WTC11 (cell line): ENCODE data around the gene DNASE1L3. TPM values are rescaled to one million over a fixed set of nuclear protein-coding genes. Genes with fewer than 3 reads are reported as not detected.

ENCODE experiments used
- ATAC-seq: fragments of 200-7000 bp; cut with Tn5 transposase; 2 replicates; pipeline ENCODE4 v1.10.0; 2021; ENCODE audit warnings: mild to moderate bottlenecking, moderate library complexity
- CTCF ChIA-PET: fragments of 300-600 bp; sonication (Branson Sonifier 250); formaldehyde crosslinking; loops from one replicate; lab custom pipeline; 2021; ENCODE audit warnings: antibody characterized with exemption; lab: Charles Lee
- POLR2A ChIA-PET: fragments of 350-600 bp; sonication (Branson Sonifier 250); formaldehyde crosslinking; loops from one replicate; lab custom pipeline; 2021; ENCODE audit warnings: antibody characterized with exemption; lab: Charles Lee
- DNase-seq: peaks from one replicate; pipeline ENCODE4 v3.0.0; 2021; ENCODE audit warnings: low spot score
- H3K27ac Mint-ChIP-seq: 2 replicates; pipeline ENCODE4 v1.8.0; 2021; ENCODE audit warnings: mixed read lengths
- H3K27me3 Mint-ChIP-seq: 2 replicates; pipeline ENCODE4 v1.8.0; 2021; ENCODE audit warnings: low read depth, mild to moderate bottlenecking, moderate library complexity, mixed read lengths
- H3K36me3 Mint-ChIP-seq: 2 replicates; pipeline ENCODE4 v1.8.0; 2021; ENCODE audit warnings: mixed read lengths
- H3K4me1 Mint-ChIP-seq: 2 replicates; pipeline ENCODE4 v1.8.0; 2022; ENCODE audit warnings: mixed read lengths
- H3K4me3 Mint-ChIP-seq: 2 replicates; pipeline ENCODE4 v1.8.0; 2021; ENCODE audit warnings: mild to moderate bottlenecking, moderate library complexity, mixed read lengths
- H3K9me3 Mint-ChIP-seq: 2 replicates; pipeline ENCODE4 v1.8.0; 2021; ENCODE audit warnings: mixed read lengths
- ATF1 ChIP-seq: sonication (generic); formaldehyde crosslinking; IDR thresholded peaks from 2 replicates; pipeline ENCODE4 v1.8.1; 2023; ENCODE audit warnings: mild to moderate bottlenecking, moderate library complexity, missing genetic modification reagents
- ESRRA ChIP-seq: sonication (generic); formaldehyde crosslinking; IDR thresholded peaks from 2 replicates; pipeline ENCODE4 v1.8.1; 2022; ENCODE audit warnings: mild to moderate bottlenecking, missing genetic modification reagents, borderline replicate concordance
- FOXK1 ChIP-seq: sonication (generic); formaldehyde crosslinking; IDR thresholded peaks from 2 replicates; pipeline ENCODE4 v1.8.0; 2022; ENCODE audit warnings: mild to moderate bottlenecking, moderate library complexity, missing genetic modification reagents
- IRF2 ChIP-seq: sonication (generic); formaldehyde crosslinking; IDR thresholded peaks from 2 replicates; pipeline ENCODE4 v1.8.0; 2022; ENCODE audit warnings: low read depth, missing genetic modification reagents, borderline replicate concordance
- JAZF1 ChIP-seq: fragments of 250-450 bp; sonication (Bioruptor Pico); IDR thresholded peaks from 2 replicates; pipeline ENCODE4 v1.9.0; 2021; ENCODE audit warnings: moderate library complexity, mild to moderate bottlenecking, inconsistent platforms
- NR1H2 ChIP-seq: sonication (generic); formaldehyde crosslinking; IDR thresholded peaks from 2 replicates; pipeline ENCODE4 v1.9.0; 2021; ENCODE audit warnings: mild to moderate bottlenecking, moderate library complexity, missing genetic modification reagents
- NR2C2 ChIP-seq: sonication (generic); formaldehyde crosslinking; IDR thresholded peaks from 2 replicates; pipeline ENCODE4 v1.8.0; 2022; ENCODE audit warnings: mild to moderate bottlenecking, missing genetic modification reagents
- SMAD4 ChIP-seq: sonication (generic); formaldehyde crosslinking; IDR thresholded peaks from 2 replicates; pipeline ENCODE4 v1.8.0; 2022; ENCODE audit warnings: mild to moderate bottlenecking, missing genetic modification reagents
- TEAD4 ChIP-seq: sonication (generic); formaldehyde crosslinking; IDR thresholded peaks from 2 replicates; pipeline ENCODE4 v1.8.0; 2022; ENCODE audit warnings: mild to moderate bottlenecking, missing genetic modification reagents
- ZNF423 ChIP-seq: fragments of 250-450 bp; sonication (Bioruptor Pico); IDR thresholded peaks from 2 replicates; pipeline ENCODE4 v2.1.2; 2022; ENCODE audit warnings: mild to moderate bottlenecking, moderate library complexity
- total RNA-seq: library from RNA; stranded (reverse); gene quantifications from 3 replicates; pipeline ENCODE4 v1.2.3, GENCODE V29; 2021
- TF ChIP-seq, protein P1 (sequence below): fragments of 250-450 bp; sonication (Bioruptor Pico); IDR thresholded peaks from 2 replicates; pipeline ENCODE4 v1.9.0; 2021; ENCODE audit warnings: moderate library complexity, mild to moderate bottlenecking, inconsistent platforms, borderline replicate concordance
- TF ChIP-seq, protein P2 (sequence below): sonication (generic); formaldehyde crosslinking; IDR thresholded peaks from 2 replicates; pipeline ENCODE4 v1.8.1; 2023; ENCODE audit warnings: mild to moderate bottlenecking, missing genetic modification reagents, moderate library complexity
- TF ChIP-seq, protein P3 (sequence below): fragments of 200-600 bp; IDR thresholded peaks from 2 replicates; pipeline ENCODE4 v1.8.0; 2022; ENCODE audit warnings: antibody characterized with exemption
- TF ChIP-seq, protein P4 (sequence below): fragments of 250-450 bp; sonication (Bioruptor Pico); IDR thresholded peaks from 2 replicates; pipeline ENCODE4 v1.9.0; 2021; ENCODE audit warnings: mild to moderate bottlenecking
- TF ChIP-seq, protein P5 (sequence below): sonication (generic); formaldehyde crosslinking; IDR thresholded peaks from 2 replicates; pipeline ENCODE4 v1.8.1; 2023; ENCODE audit warnings: mild to moderate bottlenecking, missing genetic modification reagents
- TF ChIP-seq, protein P6 (sequence below): sonication (generic); formaldehyde crosslinking; IDR thresholded peaks from 2 replicates; pipeline ENCODE4 v1.8.1; 2022; ENCODE audit warnings: mild to moderate bottlenecking, missing genetic modification reagents, moderate library complexity, borderline replicate concordance
- TF ChIP-seq, protein P7 (sequence below): fragments of 250-450 bp; sonication (Bioruptor Pico); IDR thresholded peaks from 2 replicates; pipeline ENCODE4 v1.9.0; 2021; ENCODE audit warnings: mild to moderate bottlenecking, borderline replicate concordance

Gene DNASE1L3
- total RNA-seq, 1 experiment from 2014 or later: not detected

DNA sequence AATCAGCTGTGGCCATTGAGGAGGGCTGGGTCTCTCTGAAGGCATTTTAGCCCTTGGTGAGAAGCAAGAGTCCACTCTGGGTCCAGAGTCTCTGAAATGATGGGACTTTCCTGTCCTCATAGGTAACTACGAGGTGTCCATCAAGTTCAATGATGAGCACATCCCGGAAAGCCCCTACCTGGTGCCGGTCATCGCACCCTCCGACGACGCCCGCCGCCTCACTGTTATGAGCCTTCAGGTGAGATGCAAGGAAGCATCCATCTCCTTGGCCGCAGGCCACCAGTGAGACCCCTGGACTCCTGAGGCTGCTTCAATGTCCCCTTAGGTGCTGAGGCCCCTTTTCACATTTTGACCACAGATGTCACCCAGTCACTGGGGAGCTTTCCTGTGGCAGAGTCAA, 54.9 kb downstream of the DNASE1L3 start (continued):
- no peak for TF ChIP-seq ATF1 (CRISPR knock-in tag)

DNA sequence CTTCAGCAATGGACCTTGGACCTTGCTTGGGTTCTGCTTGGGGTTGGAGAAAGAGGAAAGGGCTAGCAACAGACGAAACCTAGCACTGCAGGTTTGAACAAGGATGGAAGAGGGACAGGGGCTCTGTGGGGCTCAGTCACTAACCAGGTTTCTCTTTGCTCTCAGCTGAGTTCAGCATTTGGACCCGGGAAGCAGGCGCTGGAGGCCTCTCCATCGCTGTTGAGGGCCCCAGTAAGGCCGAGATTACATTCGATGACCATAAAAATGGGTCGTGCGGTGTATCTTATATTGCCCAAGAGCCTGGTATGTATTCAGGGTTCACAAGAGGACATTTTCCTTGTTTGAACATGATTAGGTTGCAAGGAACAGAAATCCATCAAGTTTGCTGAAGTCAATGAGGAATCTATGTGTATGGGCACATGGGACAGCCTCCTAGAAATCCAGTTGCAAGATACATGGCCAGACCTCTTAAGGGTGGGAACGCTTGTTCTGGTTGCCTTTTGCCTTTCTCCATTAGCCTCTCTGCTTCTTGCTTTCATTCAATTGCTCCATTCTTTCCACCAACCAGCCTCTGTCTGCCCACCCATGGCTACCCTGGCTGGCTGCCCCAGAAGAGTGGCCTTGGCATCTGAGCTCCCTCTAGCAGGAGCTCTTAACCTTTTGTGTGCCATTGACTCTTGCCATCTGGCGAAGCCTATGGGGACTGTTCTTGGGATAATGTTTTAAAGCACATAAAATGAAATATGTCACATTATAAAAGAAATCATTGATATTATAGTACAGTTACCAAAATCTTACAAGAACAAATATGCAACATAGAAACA, 55.9 kb downstream of the DNASE1L3 start:
- DNase-seq (no peak), ATAC-seq (no peak)
- Mint-ChIP-seq H3K27me3 (no peaks in the 10 kb centered on the region), H3K4me3 (no peak overlapping the region), H3K9me3 (no peaks in the 10 kb centered on the region), H3K36me3 (peaks cover 61% of the 10 kb centered on the region), H3K4me1 (no peaks in the 10 kb centered on the region), H3K27ac (no peak overlapping the region)
- TF ChIP-seq, protein P1, sequence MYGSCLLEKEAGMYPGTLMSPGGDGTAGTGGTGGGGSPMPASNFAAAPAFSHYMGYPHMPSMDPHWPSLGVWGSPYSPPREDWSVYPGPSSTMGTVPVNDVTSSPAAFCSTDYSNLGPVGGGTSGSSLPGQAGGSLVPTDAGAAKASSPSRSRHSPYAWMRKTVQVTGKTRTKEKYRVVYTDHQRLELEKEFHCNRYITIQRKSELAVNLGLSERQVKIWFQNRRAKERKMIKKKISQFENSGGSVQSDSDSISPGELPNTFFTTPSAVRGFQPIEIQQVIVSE: no peak
- TF ChIP-seq ZNF423 (CRISPR knock-in tag) (no peak), JAZF1 (CRISPR knock-in tag) (no peak), SMAD4 (CRISPR knock-in tag) (no peak), ESRRA (no peak), NR1H2 (CRISPR knock-in tag) (no peak), IRF2 (CRISPR knock-in tag) (no peak), FOXK1 (no peak), NR2C2 (CRISPR knock-in tag) (no peak), TEAD4 (no peak)
- TF ChIP-seq, protein P2, sequence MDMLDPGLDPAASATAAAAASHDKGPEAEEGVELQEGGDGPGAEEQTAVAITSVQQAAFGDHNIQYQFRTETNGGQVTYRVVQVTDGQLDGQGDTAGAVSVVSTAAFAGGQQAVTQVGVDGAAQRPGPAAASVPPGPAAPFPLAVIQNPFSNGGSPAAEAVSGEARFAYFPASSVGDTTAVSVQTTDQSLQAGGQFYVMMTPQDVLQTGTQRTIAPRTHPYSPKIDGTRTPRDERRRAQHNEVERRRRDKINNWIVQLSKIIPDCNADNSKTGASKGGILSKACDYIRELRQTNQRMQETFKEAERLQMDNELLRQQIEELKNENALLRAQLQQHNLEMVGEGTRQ: no peak
- TF ChIP-seq, protein P3, sequence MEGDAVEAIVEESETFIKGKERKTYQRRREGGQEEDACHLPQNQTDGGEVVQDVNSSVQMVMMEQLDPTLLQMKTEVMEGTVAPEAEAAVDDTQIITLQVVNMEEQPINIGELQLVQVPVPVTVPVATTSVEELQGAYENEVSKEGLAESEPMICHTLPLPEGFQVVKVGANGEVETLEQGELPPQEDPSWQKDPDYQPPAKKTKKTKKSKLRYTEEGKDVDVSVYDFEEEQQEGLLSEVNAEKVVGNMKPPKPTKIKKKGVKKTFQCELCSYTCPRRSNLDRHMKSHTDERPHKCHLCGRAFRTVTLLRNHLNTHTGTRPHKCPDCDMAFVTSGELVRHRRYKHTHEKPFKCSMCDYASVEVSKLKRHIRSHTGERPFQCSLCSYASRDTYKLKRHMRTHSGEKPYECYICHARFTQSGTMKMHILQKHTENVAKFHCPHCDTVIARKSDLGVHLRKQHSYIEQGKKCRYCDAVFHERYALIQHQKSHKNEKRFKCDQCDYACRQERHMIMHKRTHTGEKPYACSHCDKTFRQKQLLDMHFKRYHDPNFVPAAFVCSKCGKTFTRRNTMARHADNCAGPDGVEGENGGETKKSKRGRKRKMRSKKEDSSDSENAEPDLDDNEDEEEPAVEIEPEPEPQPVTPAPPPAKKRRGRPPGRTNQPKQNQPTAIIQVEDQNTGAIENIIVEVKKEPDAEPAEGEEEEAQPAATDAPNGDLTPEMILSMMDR: no peak
- TF ChIP-seq, protein P4, sequence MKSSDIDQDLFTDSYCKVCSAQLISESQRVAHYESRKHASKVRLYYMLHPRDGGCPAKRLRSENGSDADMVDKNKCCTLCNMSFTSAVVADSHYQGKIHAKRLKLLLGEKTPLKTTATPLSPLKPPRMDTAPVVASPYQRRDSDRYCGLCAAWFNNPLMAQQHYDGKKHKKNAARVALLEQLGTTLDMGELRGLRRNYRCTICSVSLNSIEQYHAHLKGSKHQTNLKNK (CRISPR knock-in tag): no peak
- TF ChIP-seq, protein P5, sequence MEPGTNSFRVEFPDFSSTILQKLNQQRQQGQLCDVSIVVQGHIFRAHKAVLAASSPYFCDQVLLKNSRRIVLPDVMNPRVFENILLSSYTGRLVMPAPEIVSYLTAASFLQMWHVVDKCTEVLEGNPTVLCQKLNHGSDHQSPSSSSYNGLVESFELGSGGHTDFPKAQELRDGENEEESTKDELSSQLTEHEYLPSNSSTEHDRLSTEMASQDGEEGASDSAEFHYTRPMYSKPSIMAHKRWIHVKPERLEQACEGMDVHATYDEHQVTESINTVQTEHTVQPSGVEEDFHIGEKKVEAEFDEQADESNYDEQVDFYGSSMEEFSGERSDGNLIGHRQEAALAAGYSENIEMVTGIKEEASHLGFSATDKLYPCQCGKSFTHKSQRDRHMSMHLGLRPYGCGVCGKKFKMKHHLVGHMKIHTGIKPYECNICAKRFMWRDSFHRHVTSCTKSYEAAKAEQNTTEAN: no peak
- ChIA-PET POLR2A (no interaction called here), CTCF (interaction anchor here (1.0 to 1.2 kb wide), 3 partner anchors 12 to 151 kb away, joined by 3 read pairs; partner anchors contain the start of genes HTD2 and RPP14)

DNA sequence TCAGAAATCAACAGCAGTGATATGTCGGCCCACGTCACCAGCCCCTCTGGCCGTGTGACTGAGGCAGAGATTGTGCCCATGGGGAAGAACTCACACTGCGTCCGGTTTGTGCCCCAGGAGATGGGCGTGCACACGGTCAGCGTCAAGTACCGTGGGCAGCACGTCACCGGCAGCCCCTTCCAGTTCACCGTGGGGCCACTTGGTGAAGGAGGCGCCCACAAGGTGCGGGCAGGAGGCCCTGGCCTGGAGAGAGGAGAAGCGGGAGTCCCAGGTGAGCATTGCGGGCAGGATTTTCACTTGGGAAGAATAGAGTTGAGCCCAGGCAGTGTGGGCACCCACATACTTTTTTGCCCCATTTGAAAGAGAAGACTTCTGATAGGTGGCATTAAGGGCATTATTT, 57.4 kb downstream of the DNASE1L3 start:
- ChIA-PET CTCF (no interaction called here), POLR2A (no interaction called here)
- Mint-ChIP-seq H3K27ac (no peak overlapping the region), H3K36me3 (peaks cover 66% of the 10 kb centered on the region), H3K27me3 (no peaks in the 10 kb centered on the region), H3K4me1 (no peaks in the 10 kb centered on the region), H3K4me3 (no peak overlapping the region), H3K9me3 (no peaks in the 10 kb centered on the region)
- TF ChIP-seq, protein P6, sequence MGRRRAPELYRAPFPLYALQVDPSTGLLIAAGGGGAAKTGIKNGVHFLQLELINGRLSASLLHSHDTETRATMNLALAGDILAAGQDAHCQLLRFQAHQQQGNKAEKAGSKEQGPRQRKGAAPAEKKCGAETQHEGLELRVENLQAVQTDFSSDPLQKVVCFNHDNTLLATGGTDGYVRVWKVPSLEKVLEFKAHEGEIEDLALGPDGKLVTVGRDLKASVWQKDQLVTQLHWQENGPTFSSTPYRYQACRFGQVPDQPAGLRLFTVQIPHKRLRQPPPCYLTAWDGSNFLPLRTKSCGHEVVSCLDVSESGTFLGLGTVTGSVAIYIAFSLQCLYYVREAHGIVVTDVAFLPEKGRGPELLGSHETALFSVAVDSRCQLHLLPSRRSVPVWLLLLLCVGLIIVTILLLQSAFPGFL (CRISPR knock-in tag): no peak
- TF ChIP-seq, protein P7, sequence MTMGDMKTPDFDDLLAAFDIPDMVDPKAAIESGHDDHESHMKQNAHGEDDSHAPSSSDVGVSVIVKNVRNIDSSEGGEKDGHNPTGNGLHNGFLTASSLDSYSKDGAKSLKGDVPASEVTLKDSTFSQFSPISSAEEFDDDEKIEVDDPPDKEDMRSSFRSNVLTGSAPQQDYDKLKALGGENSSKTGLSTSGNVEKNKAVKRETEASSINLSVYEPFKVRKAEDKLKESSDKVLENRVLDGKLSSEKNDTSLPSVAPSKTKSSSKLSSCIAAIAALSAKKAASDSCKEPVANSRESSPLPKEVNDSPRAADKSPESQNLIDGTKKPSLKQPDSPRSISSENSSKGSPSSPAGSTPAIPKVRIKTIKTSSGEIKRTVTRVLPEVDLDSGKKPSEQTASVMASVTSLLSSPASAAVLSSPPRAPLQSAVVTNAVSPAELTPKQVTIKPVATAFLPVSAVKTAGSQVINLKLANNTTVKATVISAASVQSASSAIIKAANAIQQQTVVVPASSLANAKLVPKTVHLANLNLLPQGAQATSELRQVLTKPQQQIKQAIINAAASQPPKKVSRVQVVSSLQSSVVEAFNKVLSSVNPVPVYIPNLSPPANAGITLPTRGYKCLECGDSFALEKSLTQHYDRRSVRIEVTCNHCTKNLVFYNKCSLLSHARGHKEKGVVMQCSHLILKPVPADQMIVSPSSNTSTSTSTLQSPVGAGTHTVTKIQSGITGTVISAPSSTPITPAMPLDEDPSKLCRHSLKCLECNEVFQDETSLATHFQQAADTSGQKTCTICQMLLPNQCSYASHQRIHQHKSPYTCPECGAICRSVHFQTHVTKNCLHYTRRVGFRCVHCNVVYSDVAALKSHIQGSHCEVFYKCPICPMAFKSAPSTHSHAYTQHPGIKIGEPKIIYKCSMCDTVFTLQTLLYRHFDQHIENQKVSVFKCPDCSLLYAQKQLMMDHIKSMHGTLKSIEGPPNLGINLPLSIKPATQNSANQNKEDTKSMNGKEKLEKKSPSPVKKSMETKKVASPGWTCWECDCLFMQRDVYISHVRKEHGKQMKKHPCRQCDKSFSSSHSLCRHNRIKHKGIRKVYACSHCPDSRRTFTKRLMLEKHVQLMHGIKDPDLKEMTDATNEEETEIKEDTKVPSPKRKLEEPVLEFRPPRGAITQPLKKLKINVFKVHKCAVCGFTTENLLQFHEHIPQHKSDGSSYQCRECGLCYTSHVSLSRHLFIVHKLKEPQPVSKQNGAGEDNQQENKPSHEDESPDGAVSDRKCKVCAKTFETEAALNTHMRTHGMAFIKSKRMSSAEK: no peak
- no peak for TF ChIP-seq NR1H2 (CRISPR knock-in tag)
- ATAC-seq: no peak
- no peak for DNase-seq
